HCT116 (cell line): ENCODE measurements around the gene NDUFAF2. TPM values are rescaled to one million over a fixed set of nuclear protein-coding genes. Genes with fewer than 3 reads are reported as not detected.

Source experiments
- ATAC-seq: fragments of 200-7000 bp; cut with Tn5 transposase; 2 replicates; pipeline ENCODE4 v1.9.1; 2020; ENCODE audit warnings: mild to moderate bottlenecking, moderate library complexity
- BruUV-seq: library from RNA; stranded (reverse); fragments of 400-500 nt; replicated peaks from 2 replicates; lab custom pipeline; 2021; lab: Mats Ljungman, UMichigan
- CTCF ChIA-PET: fragments of 300-600 bp; sonication (Branson Sonifier 250); formaldehyde crosslinking; loops from one replicate; lab custom pipeline; 2021; ENCODE audit warnings: antibody characterized with exemption; lab: Charles Lee
- POLR2A ChIA-PET: fragments of 300-600, 350-600 bp; sonication (Branson Sonifier 250); formaldehyde crosslinking; loops from one replicate; lab custom pipeline; 2021; ENCODE audit warnings: antibody characterized with exemption; lab: Charles Lee
- RAD21 ChIA-PET, 2 experiments: fragments of 300-600 bp; sonication (Branson Sonifier 250); formaldehyde crosslinking; loops; one replicate each; lab custom pipeline; 2023; ENCODE audit warnings: low total read pairs in 2 of 2; ENCODE audit not compliant: uncharacterized antibody in 2 of 2, unreplicated experiment in 2 of 2, low non-redundant PET in 1 of 2; lab: Charles Lee
- DNase-seq: peaks from one replicate; pipeline ENCODE4 v3.0.0-alpha.2; 2010; ENCODE audit warnings: low read depth, low spot score
- H2AFZ ChIP-seq: fragments of 200-600 bp; shearing (Covaris generic), sonication (generic); 2 replicates; pipeline ENCODE4 v1.6.1; 2017; ENCODE audit warnings: low read depth, mixed run types, mixed read lengths, antibody characterized with exemption, low read length; ENCODE audit not compliant: poor library complexity, severe bottlenecking
- H3K27ac ChIP-seq: 2 replicates; pipeline ENCODE4 v1.5.1; 2012; ENCODE audit warnings: low read depth, low read length
- H3K27me3 ChIP-seq: fragments of 200-600 bp; sonication (generic); 2 replicates; pipeline ENCODE4 v1.6.1; 2016; ENCODE audit warnings: mixed run types, low read length, mixed read lengths; ENCODE audit not compliant: insufficient read depth
- H3K36me3 ChIP-seq, 2 experiments: fragments of 200-500 bp in 1 of 2; fragments of 200-600 bp in 1 of 2; sonication (Bioruptor generic) in 1 of 2; sonication (generic) in 1 of 2; 2 replicates each; pipeline versions ENCODE4 v1.5.1 to v1.6.1; 2014 to 2016; ENCODE audit warnings: low read length in 2 of 2, inconsistent platforms in 1 of 2, mixed read lengths in 1 of 2, mixed run types in 1 of 2; ENCODE audit not compliant: insufficient read depth in 2 of 2, control insufficient read depth in 1 of 2
- H3K4me1 ChIP-seq, 2 experiments: fragments of 200-600 bp in 1 of 2; sonication (generic) in 1 of 2; 2 replicates each; pipeline versions ENCODE4 v1.5.1 to v1.6.1; 2012 to 2017; ENCODE audit warnings: low read length in 2 of 2, inconsistent platforms in 1 of 2, mild to moderate bottlenecking in 1 of 2, mixed read lengths in 1 of 2, mixed run types in 1 of 2, moderate library complexity in 1 of 2; ENCODE audit not compliant: insufficient read depth in 2 of 2, control insufficient read depth in 1 of 2
- H3K4me2 ChIP-seq: fragments of 200-600 bp; sonication (generic); 2 replicates; pipeline ENCODE4 v1.6.1; 2017; ENCODE audit warnings: mixed run types, low read length, mixed read lengths
- H3K4me3 ChIP-seq, 2 experiments: fragments of 200-600 bp in 1 of 2; sonication (generic) in 1 of 2; replicated peaks in 1 of 2; 2 replicates each; pipeline ENCODE4 v1.5.1; 2011 to 2016; ENCODE audit warnings: low read length in 2 of 2, control low read depth in 1 of 2, low read depth in 1 of 2, mild to moderate bottlenecking in 1 of 2, mixed read lengths in 1 of 2, mixed run types in 1 of 2
- H3K79me2 ChIP-seq: fragments of 200-600 bp; sonication (generic); 2 replicates; pipeline ENCODE4 v1.6.1; 2017; ENCODE audit warnings: mild to moderate bottlenecking, mixed run types, low read length, moderate library complexity, mixed read lengths; ENCODE audit not compliant: insufficient read depth
- H3K9ac ChIP-seq: fragments of 200-600 bp; sonication (generic); 2 replicates; pipeline ENCODE4 v1.6.1; 2016; ENCODE audit warnings: low read length, mixed read lengths
- H3K9me2 ChIP-seq: fragments of 200-600 bp; sonication (generic), shearing (Covaris generic); 2 replicates; pipeline ENCODE4 v1.6.1; 2017; ENCODE audit warnings: mixed run types, mild to moderate bottlenecking, moderate library complexity; ENCODE audit not compliant: insufficient read depth
- H3K9me3 ChIP-seq, 2 experiments: fragments of 200-500 bp in 1 of 2; fragments of 200-600 bp in 1 of 2; sonication (Bioruptor generic) in 1 of 2; sonication (generic) in 1 of 2; 2 replicates each; pipeline ENCODE4 v1.6.1; 2014 to 2017; ENCODE audit warnings: low read length in 2 of 2, mixed read lengths in 2 of 2, inconsistent platforms in 1 of 2, low read depth in 1 of 2, mild to moderate bottlenecking in 1 of 2, mixed run types in 1 of 2, moderate library complexity in 1 of 2; ENCODE audit not compliant: control insufficient read depth in 1 of 2, insufficient read depth in 1 of 2
- H4K20me1 ChIP-seq: fragments of 200-600 bp; sonication (generic), shearing (Covaris generic); 2 replicates; pipeline ENCODE4 v1.6.1; 2017; ENCODE audit warnings: mixed run types, mild to moderate bottlenecking, moderate library complexity; ENCODE audit not compliant: insufficient read depth
- ATF3 ChIP-seq: IDR thresholded peaks from 2 replicates; pipeline ENCODE4 v1.6.1; 2012
- CBX3 ChIP-seq: IDR thresholded peaks from 2 replicates; pipeline ENCODE4 v1.6.1; 2012; ENCODE audit warnings: low read depth
- CEBPB ChIP-seq: IDR thresholded peaks from 2 replicates; pipeline ENCODE4 v1.6.1; 2012; ENCODE audit warnings: low read depth
- EZH2 ChIP-seq: fragments of 200-600 bp; sonication (generic); IDR thresholded peaks from 2 replicates; pipeline ENCODE4 v1.6.1; 2017; ENCODE audit warnings: antibody characterized with exemption, mixed run types
- EZH2phosphoT487 ChIP-seq: fragments of 200-600 bp; IDR thresholded peaks from 2 replicates; pipeline ENCODE4 v1.6.1; 2018; ENCODE audit warnings: antibody characterized with exemption, borderline replicate concordance
- FOSL1 ChIP-seq: IDR thresholded peaks from 2 replicates; pipeline ENCODE4 v1.6.1; 2012; ENCODE audit warnings: low read depth
- POLR2A ChIP-seq: IDR thresholded peaks from 2 replicates; pipeline ENCODE4 v1.7.0; 2011; ENCODE audit warnings: borderline replicate concordance; ENCODE audit not compliant: insufficient read depth, insufficient read length; ENCODE audit errors: extremely low read depth
- REST ChIP-seq: IDR thresholded peaks from 2 replicates; pipeline ENCODE4 v1.6.1; 2012; ENCODE audit warnings: low read depth
- SP1 ChIP-seq: IDR thresholded peaks from 2 replicates; pipeline ENCODE4 v1.6.1; 2012; ENCODE audit warnings: low read depth
- SRF ChIP-seq: IDR thresholded peaks from 2 replicates; pipeline ENCODE4 v1.6.1; 2012; ENCODE audit warnings: low read depth
- TCF7L2 ChIP-seq: IDR thresholded peaks from 2 replicates; pipeline ENCODE4 v1.7.0; 2011; ENCODE audit warnings: borderline replicate concordance, inconsistent platforms; ENCODE audit not compliant: insufficient read depth, insufficient read length; ENCODE audit errors: extremely low read depth
- ZBTB33 ChIP-seq: IDR thresholded peaks from 2 replicates; pipeline ENCODE4 v1.6.1; 2011; ENCODE audit warnings: mild to moderate bottlenecking, low read length, moderate library complexity; ENCODE audit not compliant: insufficient replicate concordance; ENCODE audit errors: extremely low read depth
- ZFX ChIP-seq: fragments of 450-650 bp; IDR thresholded peaks from 2 replicates; pipeline ENCODE4 v1.6.1; 2017
- ZNF274 ChIP-seq: fragments of 200-500 bp; sonication (Bioruptor generic); IDR thresholded peaks from 2 replicates; pipeline ENCODE4 v1.6.1; 2014; ENCODE audit warnings: mild to moderate bottlenecking, low read depth, low read length, inconsistent platforms
- intact Hi-C: fragments of 100-400 bp; cut with micrococcal nuclease; formaldehyde crosslinking; loops from 2 replicates; pipeline ENCODE4 v1.10.0; 2022
- total RNA-seq: library from RNA; stranded (reverse); gene quantifications from one replicate; pipeline ENCODE4 v1.2.1, GENCODE V29; 2021; ENCODE audit not compliant: unreplicated experiment
- TF ChIP-seq, protein P1 (sequence below), 3 experiments: fragments of 200-600 bp in 1 of 3; sonication (generic) in 1 of 3; IDR thresholded peaks in 2 of 3; conservative IDR thresholded peaks in 1 of 3; 2 replicates each; pipeline ENCODE4 v1.5.1; 2012 to 2017; ENCODE audit warnings: low read depth in 2 of 3, low read length in 2 of 3, antibody characterized with exemption in 1 of 3, borderline replicate concordance in 1 of 3, control low read depth in 1 of 3, mild to moderate bottlenecking in 1 of 3, mixed read lengths in 1 of 3, mixed run types in 1 of 3, moderate library complexity in 1 of 3; ENCODE audit not compliant: insufficient read depth in 1 of 3

NDUFAF2 gene
- total RNA-seq, 1 experiment from 2014 or later = 36.9 TPM

GRCh38 chr5:61004448-61004847 is 59.4 kb downstream of the NDUFAF2 start (continued):
- TF ChIP-seq REST = no peak

- Histone ChIP-seq H3K27me3 (no peaks in the 10 kb centered on the region), H3K27ac (no peak overlapping the region), H4K20me1 (no peaks in the 10 kb centered on the region), H3K9me2 (no peaks in the 10 kb centered on the region), H3K9ac (no peak overlapping the region), H3K4me2 (no peak overlapping the region), H3K9me3 (no peaks in the 10 kb centered on the region), H3K4me1 (no peaks in the 10 kb centered on the region), H3K4me3 (no peak overlapping the region), H2AFZ (no peak overlapping the region), H3K36me3 (no peaks in the 10 kb centered on the region), H3K79me2 (peaks cover 10% of the 10 kb centered on the region)
- ChIA-PET POLR2A (no interaction called here), RAD21 (no interaction called here), CTCF (no interaction called here)
- DNase-seq (no peak), ATAC-seq (no peak)
- intact Hi-C loops = no loop called here
- TF ChIP-seq ZFX = no peak
- no peak for TF ChIP-seq EZH2
- no peak for TF ChIP-seq TCF7L2
- TF ChIP-seq ATF3 = no peak
- no peak for TF ChIP-seq EZH2phosphoT487
- TF ChIP-seq ZBTB33 = no peak
- TF ChIP-seq, protein P1, sequence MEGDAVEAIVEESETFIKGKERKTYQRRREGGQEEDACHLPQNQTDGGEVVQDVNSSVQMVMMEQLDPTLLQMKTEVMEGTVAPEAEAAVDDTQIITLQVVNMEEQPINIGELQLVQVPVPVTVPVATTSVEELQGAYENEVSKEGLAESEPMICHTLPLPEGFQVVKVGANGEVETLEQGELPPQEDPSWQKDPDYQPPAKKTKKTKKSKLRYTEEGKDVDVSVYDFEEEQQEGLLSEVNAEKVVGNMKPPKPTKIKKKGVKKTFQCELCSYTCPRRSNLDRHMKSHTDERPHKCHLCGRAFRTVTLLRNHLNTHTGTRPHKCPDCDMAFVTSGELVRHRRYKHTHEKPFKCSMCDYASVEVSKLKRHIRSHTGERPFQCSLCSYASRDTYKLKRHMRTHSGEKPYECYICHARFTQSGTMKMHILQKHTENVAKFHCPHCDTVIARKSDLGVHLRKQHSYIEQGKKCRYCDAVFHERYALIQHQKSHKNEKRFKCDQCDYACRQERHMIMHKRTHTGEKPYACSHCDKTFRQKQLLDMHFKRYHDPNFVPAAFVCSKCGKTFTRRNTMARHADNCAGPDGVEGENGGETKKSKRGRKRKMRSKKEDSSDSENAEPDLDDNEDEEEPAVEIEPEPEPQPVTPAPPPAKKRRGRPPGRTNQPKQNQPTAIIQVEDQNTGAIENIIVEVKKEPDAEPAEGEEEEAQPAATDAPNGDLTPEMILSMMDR (IDR thresholded peaks at IDR 0.05 in 2 of 3, conservative IDR thresholded peaks at IDR 0.05 in 1 of 3; ENCODE audit: borderline replicate concordance in 1 of 3, insufficient read depth in 1 of 3, low read depth in 2 of 3, low read length in 2 of 3) = no peak
- no peak for TF ChIP-seq ZNF274
- TF ChIP-seq SP1 = no peak
- TF ChIP-seq POLR2A = no peak
- no peak for TF ChIP-seq CBX3
- no peak for TF ChIP-seq FOSL1
- TF ChIP-seq CEBPB = no peak
- no peak for TF ChIP-seq SRF
- no TSS peak for BruUV-seq
These were observed 64.9 kb downstream of the NDUFAF2 start for GRCh38 chr5:61009907-61010306.
